Kidney (tissue), 14 donors: Measurements from ENCODE around the gene CDK14. TPM values are rescaled to one million over a fixed set of nuclear protein-coding genes. Genes with fewer than 3 reads are reported as not detected.

Experiments used
- DNase-seq, 5 donors: peaks; one replicate each; pipeline ENCODE4 v3.0.0-alpha.2; 2013 to 2020
- FAIRE-seq: peaks from 2 replicates; lab custom pipeline; 2012; peaks lifted over from hg19 to GRCh38; lab: Jason Lieb, UNC
- H3K27ac ChIP-seq, 2 donors: one replicate each; pipeline ENCODE4 v1.7.0; 2013; ENCODE audit warnings: low read depth in 2 of 2, low read length in 2 of 2, inconsistent platforms in 1 of 2
- H3K27me3 ChIP-seq: one replicate; pipeline ENCODE4 v1.7.1; 2013; ENCODE audit warnings: low read length, inconsistent platforms; ENCODE audit not compliant: control insufficient read depth, insufficient read depth
- H3K36me3 ChIP-seq, 3 donors: one replicate each; pipeline versions ENCODE4 v1.7.0 to v1.7.1; 2013; ENCODE audit warnings: low read length in 3 of 3, control low read depth in 1 of 3, inconsistent platforms in 1 of 3; ENCODE audit not compliant: insufficient read depth in 3 of 3, control insufficient read depth in 2 of 3
- H3K4me1 ChIP-seq, 3 donors: one replicate each; pipeline versions ENCODE4 v1.7.0 to v1.7.1; 2013; ENCODE audit warnings: low read length in 3 of 3, inconsistent platforms in 1 of 3, low read depth in 1 of 3; ENCODE audit not compliant: control insufficient read depth in 2 of 3, insufficient read depth in 2 of 3
- H3K4me3 ChIP-seq, 3 donors: one replicate each; pipeline versions ENCODE4 v1.7.0 to v1.8.1; 2013; ENCODE audit warnings: low read length in 3 of 3, control low read depth in 1 of 3, inconsistent platforms in 1 of 3
- H3K9ac ChIP-seq, 3 donors: one replicate each; pipeline versions ENCODE4 v1.7.0 to v1.7.1; 2013; ENCODE audit warnings: low read length in 3 of 3, control low read depth in 1 of 3, inconsistent platforms in 1 of 3
- H3K9me3 ChIP-seq, 3 donors: one replicate each; pipeline versions ENCODE4 v1.7.0 to v1.7.1; 2013; ENCODE audit warnings: low read length in 3 of 3, control low read depth in 1 of 3, inconsistent platforms in 1 of 3; ENCODE audit not compliant: control insufficient read depth in 2 of 3, insufficient read depth in 1 of 3
- CTCF ChIP-seq: IDR thresholded peaks from 3 replicates; pipeline ENCODE4 v1.5.1; 2012; ENCODE audit warnings: mild to moderate bottlenecking, moderate library complexity, borderline replicate concordance; ENCODE audit not compliant: insufficient read depth; ENCODE audit errors: extremely low read depth
- intact Hi-C: fragments of 100-400 bp; cut with DNase I; formaldehyde crosslinking; loops from one replicate; pipeline ENCODE4 v1.11.1; 2022
- polyA plus RNA-seq: library from polyadenylated mRNA; stranded (reverse); fragments of 350-450 nt; fragmentation: Illumina TruSeq; extraction: RNeasy Lipid Tissue Mini Kit (QIAGEN cat#74804); gene quantifications from one replicate; pipeline ENCODE4 v1.2.3, GENCODE V29; 2014; ENCODE audit warnings: low read depth, low replicate concordance; ENCODE audit not compliant: insufficient read depth
- total RNA-seq: library from RNA; stranded (reverse); fragmentation: NEBNext Ultra II Directional; extraction: Animal tissue kit (Norgen Biotek cat#: 25700); gene quantifications from one replicate; pipeline ENCODE4 v1.2.1, GENCODE V29; 2021
- donor health status: control.
- donor health status: control.
- donor health status: control.
- donor health status: control.
- donor health status: control.
- donor health status: DM: yes; HTN: yes; CAD: no.
- donor health status: Normal renal cell carcinoma (clear cell type).

The CDK14 gene
- total and polyA plus RNA-seq, 2 donors from 2014 or later: 11.9 to 33.9 TPM

DNA sequence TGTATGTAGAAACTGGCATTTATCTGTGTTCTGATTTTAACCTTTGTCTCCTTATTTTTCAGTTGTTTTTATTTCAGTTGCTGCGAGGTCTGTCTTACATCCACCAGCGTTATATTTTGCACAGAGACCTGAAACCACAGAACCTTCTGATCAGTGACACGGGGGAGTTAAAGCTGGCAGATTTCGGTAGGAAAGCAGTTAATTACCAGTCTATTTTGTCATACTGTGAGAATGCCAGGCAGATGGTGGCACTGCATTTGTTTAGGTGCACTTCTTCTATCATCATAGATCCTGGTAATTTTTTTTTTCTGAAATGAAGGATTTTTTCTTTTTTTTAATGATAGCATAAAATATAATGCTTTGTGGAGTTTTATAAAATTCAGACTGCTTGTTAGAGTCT lies 321.4 kb downstream of the CDK14 start:
- Histone ChIP-seq H3K9ac (no peak overlapping the region), H3K9me3 (no peaks in the 10 kb centered on the region), H3K4me3 (no peak overlapping the region), H3K27me3 (no peaks in the 10 kb centered on the region), H3K4me1 (no peaks in the 10 kb centered on the region), H3K36me3 (no peaks in the 10 kb centered on the region), H3K27ac (no peak overlapping the region)
- TF ChIP-seq CTCF: no peak
- intact Hi-C loops: no loop called here
- FAIRE-seq: no peak
- peak in 2 of 5 donors; percentile 22 to 24 for DNase-seq

- Histone ChIP-seq H3K9me3 (no peaks in the 10 kb centered on the region), H3K27ac (no peak overlapping the region), H3K27me3 (no peaks in the 10 kb centered on the region), H3K36me3 (no peaks in the 10 kb centered on the region), H3K9ac (no peak overlapping the region), H3K4me1 (no peaks in the 10 kb centered on the region), H3K4me3 (no peak overlapping the region)
- FAIRE-seq (no peak), DNase-seq (no peak)
- intact Hi-C loops: no loop called here
- TF ChIP-seq CTCF: no peak
Measured at GRCh38 chr7:90918303-90918702, 322.2 kb downstream of the CDK14 start.

DNA sequence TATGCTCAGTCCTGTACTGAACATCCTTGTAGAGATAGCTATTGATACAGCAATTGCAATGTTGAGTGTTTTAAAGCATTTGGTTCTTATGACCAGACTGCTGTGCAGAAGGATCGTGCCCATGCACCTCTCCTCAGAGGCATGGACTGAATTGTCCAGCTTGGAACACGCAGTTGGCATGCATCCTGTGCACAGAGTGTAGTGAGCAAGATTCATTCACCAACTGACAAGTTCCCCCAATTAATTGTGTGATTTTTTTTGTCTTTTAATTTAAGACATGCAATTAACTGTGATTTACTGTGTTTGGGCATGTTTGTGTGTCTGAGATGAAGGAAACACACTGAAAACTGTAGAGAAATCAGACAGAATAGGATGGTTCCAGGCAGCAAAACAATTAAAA lies 323.7 kb downstream of the CDK14 start:
- Histone ChIP-seq H3K36me3 (no peaks in the 10 kb centered on the region), H3K27me3 (no peaks in the 10 kb centered on the region), H3K4me3 (no peak overlapping the region), H3K9me3 (no peaks in the 10 kb centered on the region), H3K4me1 (no peaks in the 10 kb centered on the region), H3K27ac (no peak overlapping the region), H3K9ac (no peak overlapping the region)
- intact Hi-C loops: no loop called here
- TF ChIP-seq CTCF: no peak
- FAIRE-seq: no peak
- no peak for DNase-seq

DNA sequence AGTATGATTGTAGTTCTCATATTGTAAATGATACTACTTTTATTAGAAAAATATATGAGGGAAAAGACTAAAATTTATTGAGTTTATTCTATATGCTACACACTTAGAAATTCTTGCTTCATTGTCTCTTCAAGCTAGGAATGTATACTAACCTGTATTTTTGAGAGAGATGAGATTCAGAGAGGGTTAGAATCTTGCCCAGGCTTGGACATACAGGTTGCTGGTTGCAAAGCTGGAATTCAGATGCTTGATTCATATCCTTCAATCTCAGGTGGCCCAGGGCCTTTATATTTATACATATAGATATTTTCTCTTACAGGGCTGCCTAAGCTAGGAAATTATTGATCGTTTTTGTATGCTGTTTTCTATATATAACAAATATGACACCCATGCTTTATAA lies 324.2 kb downstream of the CDK14 start:
- Histone ChIP-seq H3K4me3 (no peak overlapping the region), H3K27me3 (no peaks in the 10 kb centered on the region), H3K9me3 (no peaks in the 10 kb centered on the region), H3K27ac (no peak overlapping the region), H3K9ac (no peak overlapping the region), H3K36me3 (no peaks in the 10 kb centered on the region), H3K4me1 (no peaks in the 10 kb centered on the region)
- no peak for TF ChIP-seq CTCF
- intact Hi-C loops: no loop called here
- DNase-seq (no peak), FAIRE-seq (no peak)
